ENCODE data around the gene ZNF263. TPM values are rescaled to one million over a fixed set of nuclear protein-coding genes. Genes with fewer than 3 reads are reported as not detected.

Gene ZNF263
- total and polyA plus RNA-seq, 2 of the 13 experiments (the other 11 are each of a cell fraction or from before 2014, with no cell fraction given) = 10.2 to 41.2 TPM

GRCh38 chr16:3289998-3290673 is 6.8 kb downstream of the ZNF263 start:
- no peak overlapping the region for H3K4me2 ChIP-seq (ENCODE audit: low read depth, low read length)
- DNase-seq (ENCODE audit: low spot score) = no peak
- ATAC-seq = no peak
- no peaks in the 10 kb centered on the region for H3K27me3 ChIP-seq (ENCODE audit: control insufficient read depth in 1 of 2, insufficient read depth in 2 of 2, low read length in 2 of 2)
- no peak for FAIRE-seq
- CTCF ChIA-PET (ENCODE audit: low intra/inter-chr PET ratio, low total read pairs) = no interaction called here
- no TSS peak for BruUV-seq (replicated peaks)
- H3K36me3 ChIP-seq (replicated peaks in 1 of 2; ENCODE audit: control insufficient read depth in 1 of 2, insufficient read depth in 2 of 2, low read length in 2 of 2) = peaks cover 24 to 59% of the 10 kb centered on the region in 2 experiments
- no peak overlapping the region for H3K4me3 ChIP-seq (replicated peaks in 1 of 3; ENCODE audit: insufficient read depth in 1 of 3, low read depth in 2 of 3, low read length in 3 of 3)
- H3K79me2 ChIP-seq (ENCODE audit: insufficient read depth, low read length) = peaks cover 62% of the 10 kb centered on the region
- POLR2A ChIA-PET = no interaction called here
- peaks cover 12% of the 10 kb centered on the region for H4K20me1 ChIP-seq (ENCODE audit: insufficient read depth, low read length)
- H3K9me3 ChIP-seq (ENCODE audit: low read length) = no peaks in the 10 kb centered on the region
- peaks cover 32% of the 10 kb centered on the region for H3K4me1 ChIP-seq (ENCODE audit: insufficient read depth, low read length)
- in situ Hi-C loops (cut with HindIII; ENCODE audit: extremely low pct_ligation_motif_present, low pct_unique_long_range_greater_than_20kb) (no loop called here), intact Hi-C loops (cut with micrococcal nuclease; ENCODE audit: unreplicated experiment) (no loop called here)
- H2AFZ ChIP-seq (ENCODE audit: low read length) = no peak overlapping the region
- TF ChIP-seq, protein P1, sequence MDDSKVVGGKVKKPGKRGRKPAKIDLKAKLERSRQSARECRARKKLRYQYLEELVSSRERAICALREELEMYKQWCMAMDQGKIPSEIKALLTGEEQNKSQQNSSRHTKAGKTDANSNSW (CRISPR knock-in tag; IDR thresholded peaks at IDR 0.05; ENCODE audit: borderline replicate concordance) = no peak
- TF ChIP-seq SMAD1 (CRISPR knock-in tag; IDR thresholded peaks at IDR 0.05; ENCODE audit: borderline replicate concordance, low read depth) = no peak
- TF ChIP-seq HDAC6 (IDR thresholded peaks at IDR 0.05; ENCODE audit: low read depth, low read length) = no peak
- TF ChIP-seq MYC (CRISPR knock-in tag; IDR thresholded peaks at IDR 0.05; ENCODE audit: borderline replicate concordance) = no peak
- no peak for TF ChIP-seq TARDBP (CRISPR knock-in tag; IDR thresholded peaks at IDR 0.05)
- TF ChIP-seq KLF16 (CRISPR knock-in tag; IDR thresholded peaks at IDR 0.05) = no peak
- no peak for TF ChIP-seq ZNF562 (CRISPR knock-in tag; IDR thresholded peaks at IDR 0.05; ENCODE audit: borderline replicate concordance)
- TF ChIP-seq NCOA1 (CRISPR knock-in tag; IDR thresholded peaks at IDR 0.05) = no peak
- no peak for TF ChIP-seq ZBTB42 (CRISPR knock-in tag; IDR thresholded peaks at IDR 0.05)
- no peak for TF ChIP-seq ZBTB7A (CRISPR knock-in tag; IDR thresholded peaks at IDR 0.05)
- no peak for TF ChIP-seq SP5 (CRISPR knock-in tag; IDR thresholded peaks at IDR 0.05; ENCODE audit: borderline replicate concordance, low read depth)
- 99% methylated on average over 16 of the region's 16 CpGs for WGBS (ENCODE audit: low lambda C conversion rate)
- no peak overlapping the region for H3K9ac ChIP-seq (ENCODE audit: insufficient read depth, low read depth, low read length)
- H3K27ac ChIP-seq (ENCODE audit: extremely low read length, insufficient read depth, low read length) = no peak overlapping the region

Measured in HepG2 (cell line).